HepG2 (cell line): ENCODE results near the gene IFNL2. TPM values are rescaled to one million over a fixed set of nuclear protein-coding genes. Genes with fewer than 3 reads are reported as not detected.

Source experiments
- ATAC-seq: fragments of 200-7000 bp; cut with Tn5 transposase; 3 replicates; pipeline ENCODE4 v1.9.1; 2020; ENCODE audit warnings: mild to moderate bottlenecking, moderate library complexity
- BruUV-seq: library from RNA; stranded (reverse); fragments of 400-500 nt; replicated peaks from 2 replicates; lab custom pipeline; 2021; lab: Mats Ljungman, UMichigan
- CTCF ChIA-PET: fragments of 300-600 bp; formaldehyde crosslinking; extraction: SDS; loops from one replicate; lab custom pipeline; 2021; ENCODE audit warnings: low total read pairs, inconsistent platforms, low intra/inter-chr PET ratio; lab: Yijun Ruan, JAX
- POLR2A ChIA-PET: fragments of 350-600 bp; sonication (Branson Sonifier 250); formaldehyde crosslinking; loops from one replicate; lab custom pipeline; 2020; ENCODE audit warnings: antibody characterized with exemption, inconsistent platforms; lab: Yijun Ruan, JAX
- DNase-seq: peaks from one replicate; pipeline ENCODE4 v3.0.0-alpha.2; 2015; ENCODE audit warnings: low spot score
- FAIRE-seq: peaks from 3 replicates; lab custom pipeline; 2011; peaks lifted over from hg19 to GRCh38; lab: Jason Lieb, UNC
- H2AFZ ChIP-seq: one replicate; pipeline ENCODE4 v1.6.1; 2011; ENCODE audit warnings: low read length, inconsistent platforms
- H3K27ac ChIP-seq: fragments of 300-600 bp; 3 replicates; pipeline ENCODE4 v1.8.0; 2011; ENCODE audit warnings: mixed run types, mild to moderate bottlenecking, mixed read lengths, low read length, inconsistent platforms; ENCODE audit not compliant: insufficient read depth; ENCODE audit errors: extremely low read length
- H3K27me3 ChIP-seq, 2 experiments: fragments of 200-600 bp in 1 of 2; 2 replicates in 1 of 2; 3 replicates in 1 of 2; pipeline versions ENCODE4 v1.6.0 to v1.8.0; 2011; ENCODE audit warnings: low read length in 2 of 2, mild to moderate bottlenecking in 2 of 2, moderate library complexity in 2 of 2, inconsistent platforms in 1 of 2; ENCODE audit not compliant: insufficient read depth in 2 of 2, control insufficient read depth in 1 of 2
- H3K36me3 ChIP-seq, 2 experiments: fragments of 200-600 bp in 1 of 2; replicated peaks in 1 of 2; 2 replicates in 1 of 2; 3 replicates in 1 of 2; pipeline versions ENCODE4 v1.5.1 to v1.8.0; 2011; ENCODE audit warnings: low read length in 2 of 2, inconsistent platforms in 1 of 2; ENCODE audit not compliant: insufficient read depth in 2 of 2, control insufficient read depth in 1 of 2
- H3K4me1 ChIP-seq: 2 replicates; pipeline ENCODE4 v1.5.1; 2012; ENCODE audit warnings: low read length, inconsistent platforms; ENCODE audit not compliant: insufficient read depth
- H3K4me2 ChIP-seq: 2 replicates; pipeline ENCODE4 v1.6.0; 2011; ENCODE audit warnings: low read depth, low read length, inconsistent platforms
- H3K4me3 ChIP-seq, 3 experiments: fragments of 200-600 bp in 1 of 3; sonication (generic), shearing (Covaris generic) in 1 of 3; replicated peaks in 1 of 3; 2 replicates each; pipeline ENCODE4 v1.5.1; 2011 to 2016; ENCODE audit warnings: low read length in 3 of 3, inconsistent platforms in 2 of 3, low read depth in 2 of 3, mild to moderate bottlenecking in 2 of 3, control low read depth in 1 of 3, mixed read lengths in 1 of 3; ENCODE audit not compliant: insufficient read depth in 1 of 3
- H3K79me2 ChIP-seq: one replicate; pipeline ENCODE4 v1.6.1; 2011; ENCODE audit warnings: low read length, inconsistent platforms; ENCODE audit not compliant: insufficient read depth
- H3K9ac ChIP-seq: 2 replicates; pipeline ENCODE4 v1.6.0; 2011; ENCODE audit warnings: mild to moderate bottlenecking, low read depth, low read length, inconsistent platforms; ENCODE audit not compliant: insufficient read depth
- H3K9me3 ChIP-seq: 2 replicates; pipeline ENCODE4 v1.5.1; 2012; ENCODE audit warnings: mild to moderate bottlenecking, low read length
- H4K20me1 ChIP-seq: 2 replicates; pipeline ENCODE4 v1.6.0; 2011; ENCODE audit warnings: inconsistent platforms, mild to moderate bottlenecking, low read length, moderate library complexity; ENCODE audit not compliant: insufficient read depth
- MXI1 ChIP-seq: IDR thresholded peaks from 3 replicates; pipeline ENCODE4 v1.6.1; 2012; ENCODE audit warnings: low read depth, low read length, inconsistent platforms, borderline replicate concordance
- NCOR1 ChIP-seq: fragments of 200-600 bp; sonication (generic); IDR thresholded peaks from 2 replicates; pipeline ENCODE4 v1.7.0; 2017; ENCODE audit warnings: antibody characterized with exemption, low read length, borderline replicate concordance
- SIN3A ChIP-seq: IDR thresholded peaks from 2 replicates; pipeline ENCODE4 v1.6.1; 2011; ENCODE audit warnings: low read depth, mild to moderate bottlenecking, control low read depth, low read length, borderline replicate concordance
- TCF7 ChIP-seq: sonication (generic); IDR thresholded peaks from 2 replicates; pipeline ENCODE4 v1.6.1; 2016; ENCODE audit warnings: antibody characterized with exemption, low read depth
- THRA ChIP-seq: sonication (generic); formaldehyde crosslinking; IDR thresholded peaks from 2 replicates; pipeline ENCODE4 v1.4.0; 2020; ENCODE audit warnings: missing genetic modification reagents, borderline replicate concordance
- TIGD3 ChIP-seq: sonication (generic); formaldehyde crosslinking; IDR thresholded peaks from 2 replicates; pipeline ENCODE4 v1.5.1; 2020; ENCODE audit warnings: mild to moderate bottlenecking, missing genetic modification reagents, borderline replicate concordance
- YY1 ChIP-seq: IDR thresholded peaks from 2 replicates; pipeline ENCODE4 v1.6.1; 2011; ENCODE audit warnings: low read length, low read depth, moderate library complexity, mild to moderate bottlenecking; ENCODE audit not compliant: insufficient read depth, insufficient replicate concordance
- ZBTB44 ChIP-seq: sonication (generic); formaldehyde crosslinking; IDR thresholded peaks from 2 replicates; pipeline ENCODE4 v1.4.0; 2020; ENCODE audit warnings: missing genetic modification reagents
- ZGPAT ChIP-seq: IDR thresholded peaks from 2 replicates; pipeline ENCODE4 v1.6.1; 2016; ENCODE audit warnings: mild to moderate bottlenecking
- ZNF124 ChIP-seq: sonication (generic); formaldehyde crosslinking; IDR thresholded peaks from 2 replicates; pipeline ENCODE4 v1.4.0; 2020; ENCODE audit warnings: missing genetic modification reagents
- ZNF337 ChIP-seq: sonication (generic); formaldehyde crosslinking; IDR thresholded peaks from 2 replicates; pipeline ENCODE4 v1.5.1; 2020; ENCODE audit warnings: missing genetic modification reagents, low read depth, mild to moderate bottlenecking, borderline replicate concordance
- ZNF44 ChIP-seq: sonication (generic); formaldehyde crosslinking; IDR thresholded peaks from 2 replicates; pipeline ENCODE4 v1.5.1; 2020; ENCODE audit warnings: mild to moderate bottlenecking, missing genetic modification reagents
- ZNF552 ChIP-seq: sonication (generic); formaldehyde crosslinking; IDR thresholded peaks from 2 replicates; pipeline ENCODE4 v1.9.0; 2022; ENCODE audit warnings: missing genetic modification reagents, mild to moderate bottlenecking, borderline replicate concordance
- ZNF879 ChIP-seq: sonication (generic); formaldehyde crosslinking; IDR thresholded peaks from 2 replicates; pipeline ENCODE4 v1.8.1; 2023; ENCODE audit warnings: missing genetic modification reagents
- WGBS: methylation state at CpG from one replicate; pipeline ENCODE4 v1.1.6; 2017; ENCODE audit warnings: low lambda C conversion rate; 5-methylcytosine and 5-hydroxymethylcytosine counted together
- in situ Hi-C: cut with HindIII; loops from 2 replicates; pipeline ENCODE4 v1.10.0; 2017; ENCODE audit warnings: low pct_unique_long_range_greater_than_20kb; ENCODE audit not compliant: extremely low pct_ligation_motif_present
- intact Hi-C: fragments of 100-400 bp; cut with micrococcal nuclease; formaldehyde crosslinking; loops from one replicate; pipeline ENCODE4 v1.10.0; 2022; ENCODE audit not compliant: unreplicated experiment
- polyA plus RNA-seq, 8 experiments: library from polyadenylated mRNA; depleted of rRNA in 3 of 8; stranded (reverse) in 7 of 8; unstranded in 1 of 8; fragments of >200 nt; fragmentation: Illumina TruSeq in 4 of 8; extraction: Trizol in 4 of 8; gene quantifications; 2 replicates each; pipeline versions ENCODE4 v1.2.1 to v1.2.3, GENCODE V29; 2011 to 2016; ENCODE audit warnings: low read depth in 4 of 8, missing spikeins in 1 of 8, mixed read lengths in 1 of 8; ENCODE audit not compliant: insufficient read depth in 1 of 8
- total RNA-seq, 5 experiments: library from RNA; depleted of rRNA; stranded (reverse); fragments of >200 nt; fragmentation: Illumina TruSeq; extraction: Trizol; gene quantifications; 2 replicates each; pipeline ENCODE4 v1.2.3, GENCODE V29; 2016; ENCODE audit warnings: low read depth in 1 of 5

Gene IFNL2
- total and polyA plus RNA-seq, 2 of the 13 experiments (the other 11 are each of a cell fraction or from before 2014, with no cell fraction given): not detected

GRCh38 chr19:39248806-39249205, 19.4 kb upstream of the IFNL2 start, which contains the start of gene IFNL4:
Gene IFNL4 (minus strand): TSS chr19:39248856.
- H3K4me2 ChIP-seq: no peak within 1 kb of the TSS
- no peaks in the 10 kb centered on the region for H3K79me2 ChIP-seq
- no peak within 1 kb of the TSS for H2AFZ ChIP-seq
- no peaks in the 10 kb centered on the region for H3K36me3 ChIP-seq
- no peaks in the 10 kb centered on the region for H3K9me3 ChIP-seq
- FAIRE-seq (no peak), ATAC-seq (no peak), DNase-seq (no peak)
- BruUV-seq: no TSS peak
- H3K27me3 ChIP-seq: no peaks in the 10 kb centered on the region; a peak in 1 of 5 replicates
- no peaks in the 10 kb centered on the region for H4K20me1 ChIP-seq
- intact Hi-C loops: no loop called here
- WGBS: 9% methylated on average over 5 of the region's 13 CpGs
- H3K4me3 ChIP-seq: no peak within 1 kb of the TSS
- POLR2A ChIA-PET: no interaction called here
- in situ Hi-C loops: no loop called here
- CTCF ChIA-PET: no interaction called here
- no peak within 1 kb of the TSS for H3K27ac ChIP-seq
- no peak within 1 kb of the TSS for H3K9ac ChIP-seq
- no peaks in the 10 kb centered on the region for H3K4me1 ChIP-seq
- TF ChIP-seq NCOR1 (no peak), TIGD3 (CRISPR knock-in tag) (no peak), ZNF879 (CRISPR knock-in tag) (no peak), THRA (CRISPR knock-in tag) (no peak), ZGPAT (CRISPR knock-in tag) (no peak), ZBTB44 (no peak), SIN3A (no peak), ZNF124 (CRISPR knock-in tag) (no peak), TCF7 (no peak), MXI1 (no peak), YY1 (no peak), ZNF552 (CRISPR knock-in tag) (no peak), ZNF44 (CRISPR knock-in tag) (no peak), ZNF337 (CRISPR knock-in tag) (no peak)
